Loucy (cell line): ENCODE data around the gene RAD51B.

ENCODE experiments used
- EZH2phosphoT487 ChIP-seq: fragments of 200-600 bp; IDR thresholded peaks from 2 replicates; pipeline ENCODE4 v1.6.1; 2018; ENCODE audit warnings: antibody characterized with exemption, mild to moderate bottlenecking, moderate library complexity, borderline replicate concordance
- TF ChIP-seq, protein P1 (sequence below): fragments of 200-600 bp; sonication (generic); conservative IDR thresholded peaks from 2 replicates; pipeline ENCODE4 v1.5.1; 2014; ENCODE audit warnings: mild to moderate bottlenecking, antibody characterized with exemption, low read length

DNA sequence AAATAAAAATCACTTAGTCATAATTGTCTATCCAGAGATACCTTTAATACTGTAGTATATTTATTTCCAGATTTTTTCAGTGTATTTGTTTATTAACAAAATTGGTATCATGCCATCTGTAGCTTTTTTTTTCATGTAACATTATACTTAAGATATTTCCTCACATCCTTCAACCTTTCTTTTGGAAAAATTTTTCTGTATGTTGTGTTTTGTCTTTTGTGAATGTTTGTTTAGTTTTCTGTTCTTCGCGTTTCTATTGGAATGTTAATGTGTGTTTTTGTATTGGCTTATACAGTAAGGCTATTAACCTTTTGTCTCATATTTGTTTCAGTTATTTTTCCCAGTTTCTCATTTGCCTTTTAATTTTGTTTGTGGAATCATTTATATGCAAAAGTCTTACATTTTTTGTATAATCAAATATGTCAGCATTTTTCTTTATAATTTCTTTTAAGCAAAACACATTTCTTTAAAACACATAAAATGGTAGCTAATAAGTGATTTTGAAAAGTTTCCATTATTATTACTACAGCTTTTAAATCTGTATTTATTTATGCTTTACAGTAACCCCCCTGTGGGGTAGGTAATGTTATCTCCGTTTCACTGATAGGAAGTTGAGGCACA is 433.7 kb downstream of the RAD51B start:
- TF ChIP-seq, protein P1, sequence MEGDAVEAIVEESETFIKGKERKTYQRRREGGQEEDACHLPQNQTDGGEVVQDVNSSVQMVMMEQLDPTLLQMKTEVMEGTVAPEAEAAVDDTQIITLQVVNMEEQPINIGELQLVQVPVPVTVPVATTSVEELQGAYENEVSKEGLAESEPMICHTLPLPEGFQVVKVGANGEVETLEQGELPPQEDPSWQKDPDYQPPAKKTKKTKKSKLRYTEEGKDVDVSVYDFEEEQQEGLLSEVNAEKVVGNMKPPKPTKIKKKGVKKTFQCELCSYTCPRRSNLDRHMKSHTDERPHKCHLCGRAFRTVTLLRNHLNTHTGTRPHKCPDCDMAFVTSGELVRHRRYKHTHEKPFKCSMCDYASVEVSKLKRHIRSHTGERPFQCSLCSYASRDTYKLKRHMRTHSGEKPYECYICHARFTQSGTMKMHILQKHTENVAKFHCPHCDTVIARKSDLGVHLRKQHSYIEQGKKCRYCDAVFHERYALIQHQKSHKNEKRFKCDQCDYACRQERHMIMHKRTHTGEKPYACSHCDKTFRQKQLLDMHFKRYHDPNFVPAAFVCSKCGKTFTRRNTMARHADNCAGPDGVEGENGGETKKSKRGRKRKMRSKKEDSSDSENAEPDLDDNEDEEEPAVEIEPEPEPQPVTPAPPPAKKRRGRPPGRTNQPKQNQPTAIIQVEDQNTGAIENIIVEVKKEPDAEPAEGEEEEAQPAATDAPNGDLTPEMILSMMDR, result no peak
- no peak for TF ChIP-seq EZH2phosphoT487
